GM20431 (cell line): ENCODE results near the gene ACVRL1.

Experiments
- in situ Hi-C: fragments of 300-500 bp; cut with MseI, MboI; formaldehyde crosslinking; loops from one replicate; pipeline ENCODE4 v1.15.0; 2020; ENCODE audit warnings: low sequenced_read_pairs; ENCODE audit not compliant: unreplicated experiment

The ACVRL1 gene

DNA sequence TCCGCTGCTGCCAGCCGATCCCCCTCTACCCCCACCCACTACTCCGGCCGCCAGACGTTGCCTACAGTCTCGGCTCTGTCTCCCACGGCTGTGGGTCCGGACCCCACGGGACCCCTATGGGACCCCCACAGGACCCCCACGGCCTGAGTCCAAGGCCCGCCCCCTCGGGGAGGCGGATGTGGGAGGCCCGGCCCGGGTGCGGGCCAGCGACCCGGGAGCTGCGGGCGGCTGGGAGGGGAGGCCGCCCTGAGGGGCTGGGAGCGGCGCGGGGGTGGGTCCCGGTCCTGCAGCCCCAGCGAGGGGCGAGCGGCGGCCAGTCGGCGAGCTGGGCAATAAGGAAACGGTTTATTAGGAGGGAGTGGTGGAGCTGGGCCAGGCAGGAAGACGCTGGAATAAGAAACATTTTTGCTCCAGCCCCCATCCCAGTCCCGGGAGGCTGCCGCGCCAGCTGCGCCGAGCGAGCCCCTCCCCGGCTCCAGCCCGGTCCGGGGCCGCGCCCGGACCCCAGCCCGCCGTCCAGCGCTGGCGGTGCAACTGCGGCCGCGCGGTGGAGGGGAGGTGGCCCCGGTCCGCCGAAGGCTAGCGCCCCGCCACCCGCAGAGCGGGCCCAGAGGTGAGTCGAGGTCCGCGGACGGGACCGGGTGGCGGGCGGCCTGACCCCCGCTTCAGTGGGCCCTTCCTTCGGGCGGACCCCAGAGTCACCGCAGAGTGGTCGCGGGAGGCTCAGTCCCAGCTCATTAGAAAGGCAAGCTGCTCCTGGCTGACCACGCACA is at the start of gene ACVRL1:
Gene ACVRL1 (plus strand): TSS at position 422 of the 773 bp plus-strand sequence. CDS start 4,971 bp downstream, outside the sequence.
- in situ Hi-C loops, result no loop called here

DNA sequence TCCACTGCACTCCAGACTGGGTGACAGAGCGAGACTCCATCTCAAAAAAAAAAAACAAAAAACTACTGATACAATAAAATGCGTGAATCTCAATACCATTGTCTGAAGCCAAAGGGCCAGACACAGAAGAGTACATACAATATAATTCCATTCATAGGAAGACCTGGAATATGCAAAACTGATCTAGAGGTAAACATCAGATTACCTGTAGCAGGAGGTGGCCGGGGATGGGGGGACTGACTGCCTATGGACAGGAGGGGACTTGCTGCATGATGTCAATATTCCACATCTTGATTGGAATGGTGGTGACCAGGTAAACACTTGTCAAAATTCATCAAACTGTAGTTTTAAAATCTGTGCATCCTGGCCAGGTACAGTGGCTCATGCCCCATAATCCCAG is 46.3 kb upstream of the ACVRL1 start:
- in situ Hi-C loops, result no loop called here

DNA sequence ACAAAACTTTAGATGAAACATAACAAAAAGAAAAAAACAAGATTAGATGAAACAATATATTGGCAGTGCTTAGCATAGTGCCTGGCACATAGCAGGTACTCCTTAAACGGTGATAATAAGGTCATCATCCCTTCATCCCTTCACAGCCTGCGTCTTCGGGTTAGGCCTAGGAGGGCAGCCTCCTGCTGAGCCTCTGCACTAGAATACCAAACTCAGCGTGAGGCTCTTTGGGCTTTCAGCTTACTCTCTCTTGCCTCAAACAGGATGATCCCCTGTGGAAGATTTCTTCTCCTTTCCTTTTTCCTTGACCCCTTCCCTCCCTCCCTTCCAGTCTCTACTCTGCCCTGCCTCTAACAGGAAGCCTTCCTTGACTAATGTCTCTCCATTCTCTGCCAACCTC is 44.4 kb upstream of the ACVRL1 start:
- in situ Hi-C loops, result no loop called here

DNA sequence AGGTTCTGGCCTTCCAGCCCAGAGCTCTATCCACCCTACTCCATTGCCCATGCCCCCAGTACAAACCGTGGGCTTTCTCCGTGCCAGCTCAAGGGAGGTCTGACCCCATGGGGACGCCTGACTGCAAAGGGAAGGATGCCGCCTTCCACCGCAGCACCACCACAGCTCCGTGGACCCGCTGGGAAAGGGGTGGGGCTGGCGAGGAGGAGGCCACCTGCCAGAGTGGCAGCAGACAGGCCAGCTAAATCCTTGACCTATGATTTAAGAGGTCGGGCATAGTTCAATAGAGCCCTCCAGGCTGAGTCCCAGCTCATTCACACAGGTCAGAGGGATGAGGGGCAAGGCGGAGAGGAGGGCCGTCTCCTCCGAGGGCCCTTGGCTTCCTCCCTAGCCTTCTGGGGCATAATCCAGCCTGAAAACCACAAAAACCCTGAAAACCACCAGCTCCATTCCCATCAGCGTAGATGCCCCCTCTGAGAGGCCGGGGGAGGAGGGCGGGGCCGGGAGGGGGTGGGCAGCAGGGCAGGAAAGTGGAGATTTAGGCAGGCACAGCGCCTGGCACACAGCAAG is 43.9 kb upstream of the ACVRL1 start:
- in situ Hi-C loops, result no loop called here

DNA sequence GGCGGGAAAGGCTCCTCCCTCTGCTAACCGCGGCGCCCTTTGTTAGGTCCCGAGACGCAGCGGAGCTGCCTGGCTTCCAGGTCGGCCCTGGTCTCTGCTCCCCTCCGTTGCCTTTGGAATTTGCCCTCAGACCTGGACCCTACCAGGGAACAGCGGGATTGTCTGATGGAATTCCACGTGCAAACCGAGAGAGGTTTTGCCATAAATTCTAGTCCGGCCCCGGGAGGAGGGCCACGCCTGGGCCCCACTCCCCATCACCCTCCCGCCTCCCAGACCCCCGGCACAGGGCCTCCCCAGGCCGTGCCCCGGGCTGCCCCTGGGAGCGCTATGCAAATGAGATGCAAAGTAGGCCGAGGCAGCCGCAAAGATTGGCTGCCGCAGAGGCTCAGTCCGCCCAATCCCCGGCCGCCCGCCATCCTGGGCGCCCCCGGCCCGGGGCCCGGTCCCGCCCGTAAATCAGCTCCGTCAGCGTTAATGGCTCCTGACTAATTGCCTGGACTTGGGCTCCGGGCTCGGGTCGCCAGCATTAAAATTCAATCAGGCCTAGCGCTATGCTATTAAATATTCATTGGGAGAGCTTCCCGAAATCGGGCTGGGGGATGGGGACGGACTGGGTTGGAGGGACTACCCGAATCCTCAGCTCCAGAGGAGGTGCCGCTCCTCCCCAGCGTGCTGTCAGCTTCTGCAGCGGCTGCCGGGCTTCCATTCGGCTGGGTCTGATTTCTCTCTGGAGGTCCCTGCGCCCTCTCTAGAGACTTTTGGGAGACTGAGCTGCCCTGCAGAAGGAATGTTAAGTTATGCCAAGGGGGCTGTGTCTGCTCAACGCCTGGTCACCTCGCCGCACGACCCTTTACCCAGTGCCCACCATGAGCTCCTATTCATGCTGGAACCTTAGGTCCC is 43.1 kb upstream of the ACVRL1 start:
- in situ Hi-C loops, result no loop called here

DNA sequence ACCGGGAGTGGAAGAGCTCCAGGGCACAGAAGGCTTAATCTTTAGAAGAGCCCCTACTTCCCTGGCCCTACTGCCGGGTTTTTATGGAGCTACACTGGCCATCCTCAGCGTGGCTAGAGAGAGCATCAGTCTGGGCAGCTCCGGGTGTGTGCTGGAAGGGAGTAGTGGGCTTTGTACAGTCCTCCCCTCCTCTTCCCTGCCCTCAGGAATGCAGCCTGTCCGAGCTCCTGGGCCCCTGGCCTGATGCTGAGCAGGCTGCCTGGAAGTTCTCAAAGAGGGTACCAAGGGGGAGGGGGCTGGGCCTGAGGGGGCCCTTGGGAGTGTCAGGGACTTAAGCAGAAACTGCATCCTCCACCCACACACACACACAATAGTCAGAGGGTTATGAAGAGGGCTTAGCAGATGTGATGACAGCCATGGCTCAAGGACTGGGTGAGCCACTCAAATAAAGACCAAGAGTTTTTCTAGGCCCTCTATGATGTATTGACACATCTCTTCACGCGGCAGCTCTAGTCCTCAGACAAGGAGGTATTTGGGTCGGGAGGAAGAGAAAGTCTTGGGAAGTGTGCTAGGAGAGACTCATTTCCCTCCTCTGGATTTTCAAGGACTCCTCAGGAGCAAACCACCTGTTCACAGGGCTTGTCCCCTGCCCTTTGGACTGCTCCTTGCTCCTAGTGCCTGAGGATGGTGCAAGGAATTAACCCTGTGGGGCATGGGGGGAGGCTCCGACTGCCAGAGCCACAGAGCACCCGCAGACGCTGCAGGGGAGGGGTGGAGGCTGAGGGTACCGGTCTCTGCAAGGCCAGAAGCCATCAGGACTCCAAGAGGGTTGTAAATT is 42.3 kb upstream of the ACVRL1 start:
- in situ Hi-C loops, result no loop called here

DNA sequence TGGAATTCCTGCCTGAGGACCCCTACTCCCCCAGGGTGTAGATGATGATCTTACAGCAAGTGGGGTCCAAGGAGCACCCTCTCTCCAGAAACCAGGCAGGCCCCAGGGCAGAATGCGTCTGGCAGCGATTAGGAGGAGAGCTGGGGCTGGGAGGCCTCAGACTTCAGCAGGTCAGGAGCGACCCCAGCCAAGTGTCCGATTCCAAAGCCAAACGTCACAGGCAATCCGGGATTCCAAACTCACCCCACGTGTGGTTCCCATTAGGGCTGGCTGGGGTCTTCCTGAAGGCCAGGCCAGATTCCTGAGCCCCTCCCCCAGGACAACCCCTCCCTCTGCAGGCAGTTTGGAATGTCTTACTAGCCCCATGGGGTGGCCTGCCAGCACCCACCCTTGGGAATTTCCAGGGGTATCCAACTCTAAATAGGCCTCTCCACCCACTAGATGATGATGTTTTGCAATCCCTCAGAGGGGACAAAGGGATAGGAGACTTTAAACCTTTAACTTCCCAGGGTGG is 41.5 kb upstream of the ACVRL1 start:
- in situ Hi-C loops, result no loop called here

DNA sequence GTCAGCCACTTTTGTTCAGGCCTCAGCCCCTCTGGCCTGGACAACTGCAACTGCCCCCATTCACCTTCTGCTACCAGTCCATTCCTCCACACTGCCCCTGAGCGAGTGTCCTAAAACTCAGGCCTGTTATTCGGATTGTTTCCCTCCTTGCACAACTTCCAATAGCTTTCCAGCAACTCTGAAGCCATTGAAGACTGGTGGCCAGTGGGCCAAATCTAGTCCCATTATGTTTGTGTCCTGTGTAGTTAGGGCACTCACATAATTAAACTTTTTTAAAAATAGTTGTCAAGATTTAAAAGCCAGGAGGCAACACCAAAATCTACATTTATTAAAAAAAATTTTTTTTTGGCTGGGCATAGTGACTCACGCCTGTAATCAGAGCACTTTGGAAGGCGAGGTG is 41.0 kb upstream of the ACVRL1 start:
- in situ Hi-C loops, result no loop called here

DNA sequence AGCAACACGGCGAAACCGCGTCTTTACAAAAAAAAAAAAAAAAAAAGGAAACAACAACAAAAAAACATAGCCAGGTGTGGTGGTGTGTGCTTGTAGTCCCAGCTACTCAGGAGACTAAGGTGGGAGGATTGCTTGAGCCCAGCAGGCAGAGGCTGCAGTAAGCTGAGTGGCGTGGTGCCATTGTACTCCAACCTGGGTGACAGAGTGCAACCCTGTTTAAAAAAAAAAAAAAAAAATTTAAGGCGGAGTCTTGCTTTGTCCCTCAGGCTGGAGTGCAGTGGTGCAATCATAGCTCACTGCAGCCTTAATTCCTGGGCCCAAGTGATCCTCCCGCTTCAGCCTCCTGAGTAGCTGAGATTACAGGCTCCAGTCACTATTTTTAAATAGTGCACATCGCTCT is 40.5 kb upstream of the ACVRL1 start:
- in situ Hi-C loops, result no loop called here

DNA sequence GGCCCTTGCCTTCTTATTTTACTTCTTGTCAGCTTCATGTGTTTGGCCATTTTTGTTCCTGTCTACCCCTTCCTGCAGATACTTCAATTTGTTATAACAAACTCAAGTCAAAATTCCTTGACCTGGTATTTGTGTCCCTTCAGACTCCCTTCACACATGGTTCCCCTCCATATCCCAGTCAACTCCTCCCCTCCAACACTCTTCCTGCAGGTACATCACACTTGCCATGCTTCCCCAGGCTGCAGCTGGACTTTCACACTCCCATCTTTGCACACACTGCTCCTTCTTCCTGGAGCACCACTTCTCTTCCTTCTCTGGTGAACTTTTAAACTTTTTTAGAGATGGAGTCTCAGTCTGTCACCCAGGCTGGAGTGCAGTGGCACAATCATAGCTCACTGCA is 39.9 kb upstream of the ACVRL1 start:
- in situ Hi-C loops, result no loop called here

DNA sequence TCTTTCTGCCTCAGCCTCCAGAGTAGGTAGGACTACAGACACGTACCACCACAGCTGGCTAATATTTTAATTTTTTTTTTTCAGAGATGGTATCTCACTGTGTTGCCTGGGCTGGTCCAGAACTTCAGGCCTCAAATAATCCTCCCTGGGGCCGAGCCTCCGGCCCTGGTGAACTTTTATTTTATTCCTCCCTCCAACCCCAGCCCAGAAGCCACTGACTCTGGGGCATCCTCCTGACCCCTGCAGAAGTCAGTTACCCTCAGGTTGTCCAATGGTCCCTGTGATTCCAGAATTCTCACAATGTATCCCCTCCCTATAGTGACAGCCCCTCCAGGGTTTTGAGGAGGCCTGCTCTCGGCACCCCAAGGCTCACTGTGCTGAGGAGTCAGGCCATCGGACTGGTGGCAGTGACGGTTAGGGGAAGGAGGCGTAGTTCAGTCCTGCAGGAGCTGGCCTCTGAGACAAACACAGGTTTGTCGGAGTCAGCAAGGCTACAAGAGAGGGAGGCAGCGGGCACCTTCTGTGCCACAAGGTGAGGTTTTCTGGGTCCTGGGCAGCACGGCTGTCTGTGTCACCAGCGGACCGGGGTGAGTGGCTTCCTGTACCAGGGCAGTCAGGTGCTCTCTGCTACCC is 39.4 kb upstream of the ACVRL1 start:
- in situ Hi-C loops, result no loop called here

DNA sequence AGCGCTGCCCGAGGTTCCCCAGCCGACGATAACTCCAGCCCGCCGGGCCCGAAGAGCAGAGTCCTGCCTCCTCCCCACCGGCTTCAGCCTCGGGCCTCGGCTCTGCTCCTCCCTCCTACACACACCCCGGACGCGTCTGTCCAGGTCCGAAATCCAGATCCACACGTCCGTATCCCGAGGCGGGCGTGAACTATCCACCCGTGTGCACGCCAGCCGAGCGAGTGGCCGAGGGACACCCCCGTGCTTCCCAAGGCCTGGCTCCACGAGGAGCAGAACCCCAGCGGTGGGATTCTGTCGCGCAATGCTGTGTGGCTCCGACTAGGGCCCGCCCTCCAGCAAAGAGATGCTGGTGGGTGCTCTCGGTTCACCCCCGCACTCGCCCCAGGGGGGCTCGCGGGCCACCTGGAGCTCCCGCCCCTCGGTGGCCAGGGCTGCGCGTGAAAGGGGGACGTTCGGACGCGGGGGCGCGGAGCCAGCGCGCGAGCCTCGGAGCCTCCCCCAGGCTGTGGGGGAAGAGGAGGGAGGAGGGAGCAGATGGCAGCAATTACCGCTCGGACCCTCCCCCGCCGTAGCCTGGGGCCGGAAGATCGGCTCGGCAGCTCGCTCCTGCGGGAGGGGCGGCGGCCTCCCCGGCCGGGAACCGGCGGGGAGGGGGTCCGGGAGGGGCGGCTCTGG is 38.3 kb upstream of the ACVRL1 start:
- in situ Hi-C loops, result no loop called here

DNA sequence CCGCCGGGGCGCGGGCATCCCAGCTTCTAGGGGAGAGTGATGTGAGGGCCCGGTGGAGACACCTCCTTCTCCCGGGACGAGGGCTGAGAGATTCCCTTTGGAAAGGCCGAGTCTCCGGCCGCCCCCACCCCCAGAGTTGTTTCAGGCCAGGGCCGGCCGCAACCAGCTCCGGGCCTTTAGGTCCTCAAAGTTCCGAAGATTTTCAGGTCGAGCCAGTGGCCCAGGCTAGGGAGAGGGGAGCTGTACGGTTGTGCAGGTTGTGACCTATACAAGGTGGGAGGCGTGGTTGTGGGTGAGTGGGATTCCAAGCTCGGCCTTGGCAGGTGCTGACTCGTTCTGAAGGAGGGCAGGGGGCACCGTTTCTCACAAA is 37.8 kb upstream of the ACVRL1 start:
- in situ Hi-C loops, result no loop called here

DNA sequence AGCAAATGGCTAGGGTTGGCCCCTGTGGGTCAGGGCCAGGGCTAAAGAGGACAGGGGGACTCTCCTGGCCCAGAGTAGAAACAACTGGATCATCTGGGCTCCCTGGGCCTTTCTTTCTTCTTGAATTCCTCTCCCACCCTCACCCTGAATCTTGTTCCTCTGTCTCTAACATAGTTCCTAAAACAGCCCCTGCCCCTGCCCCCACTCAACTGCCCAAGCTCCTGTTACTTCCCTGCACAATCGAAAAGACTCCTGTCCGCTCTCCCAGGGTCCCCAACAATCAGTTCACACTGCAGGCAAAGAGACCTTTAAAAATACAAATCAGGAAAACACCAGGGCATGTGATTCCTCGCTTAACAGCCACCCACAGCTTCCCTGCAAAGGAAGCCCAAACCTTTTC is 37.4 kb upstream of the ACVRL1 start:
- in situ Hi-C loops, result no loop called here

DNA sequence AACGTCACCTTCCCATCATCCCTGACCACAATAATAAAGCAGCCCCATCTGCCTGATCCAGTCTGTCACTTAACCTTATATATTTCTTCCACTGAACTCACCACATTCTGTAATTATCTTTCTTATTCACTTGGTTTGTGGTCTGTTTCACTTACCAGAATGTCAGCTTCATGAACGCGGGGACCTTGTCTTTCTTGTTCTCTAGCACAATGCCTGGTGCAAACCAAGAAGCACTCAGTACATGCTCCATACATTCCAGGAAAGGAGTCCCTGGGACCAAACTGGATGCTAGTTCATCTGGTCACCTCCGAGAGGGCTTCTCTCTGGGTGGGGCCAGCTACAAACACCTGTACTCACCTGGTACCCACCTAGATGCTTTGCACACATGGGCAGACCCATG is 36.8 kb upstream of the ACVRL1 start:
- in situ Hi-C loops, result no loop called here

DNA sequence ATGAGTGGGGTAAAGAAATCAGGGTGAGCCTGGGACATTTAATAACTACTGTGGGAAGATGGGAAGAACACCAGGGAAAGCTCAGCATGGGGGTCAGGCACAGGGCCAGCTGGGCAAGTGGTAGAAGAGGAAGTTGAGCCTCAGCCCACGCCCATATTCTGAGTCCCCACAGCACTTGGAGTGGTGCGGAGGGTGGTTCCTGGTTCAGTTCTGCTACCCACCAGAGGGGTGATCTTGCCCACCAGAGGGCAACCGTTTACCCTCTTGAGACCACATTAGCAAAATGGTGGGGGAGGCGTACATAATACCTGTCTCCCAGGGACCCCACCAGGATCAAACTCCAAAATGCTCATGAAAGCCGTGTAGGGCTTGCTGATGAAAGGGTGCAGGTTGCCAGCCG is 36.2 kb upstream of the ACVRL1 start:
- in situ Hi-C loops, result no loop called here

DNA sequence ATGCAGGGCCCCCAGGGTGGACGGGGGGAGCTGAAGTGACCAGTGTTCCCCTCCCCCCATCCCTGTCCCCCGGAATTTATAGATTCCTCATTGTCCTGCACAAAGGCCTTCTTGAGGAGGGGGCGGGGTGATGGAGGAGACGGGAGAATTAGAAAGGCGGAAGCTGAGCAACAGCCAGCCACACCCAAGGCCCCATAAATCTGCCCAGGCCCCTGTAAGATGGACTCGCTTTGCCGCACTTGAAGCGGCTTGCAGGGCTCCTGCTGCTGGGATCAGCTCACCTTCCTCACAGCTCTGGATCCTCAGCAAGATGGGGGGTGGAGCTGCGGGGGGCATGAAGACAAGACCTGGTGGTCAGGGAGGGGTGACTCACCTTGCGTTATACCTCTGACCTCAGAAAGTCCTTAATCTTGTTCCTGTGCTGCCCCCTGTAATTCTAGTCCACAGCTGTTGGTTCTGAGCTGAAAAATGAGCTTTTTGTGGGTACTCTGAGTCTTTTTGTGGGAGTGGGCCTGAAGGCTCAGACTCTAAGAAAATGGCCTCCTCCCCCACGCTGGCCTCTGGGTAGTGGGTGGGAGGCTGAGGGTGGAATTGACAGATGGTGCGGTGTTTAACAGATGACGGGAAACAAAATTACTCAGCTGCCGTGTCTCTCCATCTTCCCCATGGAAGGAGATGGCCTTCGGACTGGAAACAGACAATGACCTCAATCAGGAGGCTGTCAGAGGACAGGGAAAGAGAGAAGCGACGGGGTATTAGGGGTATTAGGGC is 35.2 kb upstream of the ACVRL1 start:
- in situ Hi-C loops, result no loop called here

DNA sequence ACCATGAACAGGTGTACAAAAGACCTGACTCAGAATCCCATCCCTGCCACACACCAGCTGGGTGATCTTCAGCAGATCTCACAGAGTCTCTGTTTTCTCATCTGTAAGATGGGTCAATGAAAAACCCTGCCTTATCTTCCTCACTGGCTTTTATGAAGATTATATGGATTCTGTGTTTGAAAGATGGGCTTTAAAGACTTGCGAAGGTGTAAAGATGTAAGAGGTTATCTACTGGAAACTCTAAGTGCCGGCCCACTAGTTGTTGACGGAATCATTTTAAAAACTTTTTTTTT is 34.7 kb upstream of the ACVRL1 start:
- in situ Hi-C loops, result no loop called here
